ENCODE data around the gene LCTL. TPM values are rescaled to one million over a fixed set of nuclear protein-coding genes. Genes with fewer than 3 reads are reported as not detected.

The LCTL gene
- total RNA-seq, 1 experiment from 2014 or later: not detected

- H3K9me3 ChIP-seq (ENCODE audit: control insufficient read depth in 1 of 2, insufficient read depth in 1 of 2, low read depth in 1 of 2, low read length in 2 of 2): no peaks in the 10 kb centered on the region
- no peaks in the 10 kb centered on the region for H3K79me2 ChIP-seq (ENCODE audit: insufficient read depth, low read length)
- no peak overlapping the region for H3K27ac ChIP-seq (ENCODE audit: low read depth, low read length)
- ChIA-PET POLR2A (no interaction called here), RAD21 (ENCODE audit: low non-redundant PET in 1 of 2, low total read pairs in 2 of 2, uncharacterized antibody in 2 of 2, unreplicated experiment in 2 of 2) (no interaction called here), CTCF (no interaction called here)
- intact Hi-C loops (cut with micrococcal nuclease): no loop called here
- no peaks in the 10 kb centered on the region for H3K4me1 ChIP-seq (ENCODE audit: control insufficient read depth in 1 of 2, insufficient read depth in 2 of 2, low read length in 2 of 2)
- BruUV-seq (replicated peaks): no TSS peak
- H3K4me2 ChIP-seq (ENCODE audit: low read length): no peak overlapping the region
- no peaks in the 10 kb centered on the region for H3K27me3 ChIP-seq (ENCODE audit: insufficient read depth, low read length)
- H2AFZ ChIP-seq (ENCODE audit: low read depth, low read length, poor library complexity, severe bottlenecking): no peak overlapping the region
- TF ChIP-seq EGR1 (IDR thresholded peaks at IDR 0.05; ENCODE audit: low read depth) (no peak), CEBPB (IDR thresholded peaks at IDR 0.05; ENCODE audit: low read depth) (no peak), POLR2AphosphoS5 (IDR thresholded peaks at IDR 0.05; ENCODE audit: low read depth, low read length) (no peak), ATF3 (IDR thresholded peaks at IDR 0.05) (no peak), ZBTB33 (IDR thresholded peaks at IDR 0.05; ENCODE audit: extremely low read depth, insufficient replicate concordance, low read length) (no peak), ZNF274 (IDR thresholded peaks at IDR 0.05; ENCODE audit: low read depth, low read length) (no peak)
- no peak for ATAC-seq
- no peaks in the 10 kb centered on the region for H3K9me2 ChIP-seq (ENCODE audit: insufficient read depth)
- no peak overlapping the region for H3K9ac ChIP-seq (ENCODE audit: low read length)
- no peak overlapping the region for H3K4me3 ChIP-seq (replicated peaks in 1 of 2; ENCODE audit: low read depth in 1 of 2, low read length in 2 of 2)
- H4K20me1 ChIP-seq (ENCODE audit: insufficient read depth): no peaks in the 10 kb centered on the region
- DNase-seq (ENCODE audit: low read depth, low spot score): no peak
- H3K36me3 ChIP-seq (ENCODE audit: control insufficient read depth in 1 of 2, insufficient read depth in 2 of 2, low read length in 2 of 2): peaks cover 6 to 12% of the 10 kb centered on the region in 2 experiments; a peak in 3 of 4 replicates
Measured at GRCh38 chr15:66545255-66545654, 20.5 kb downstream of the LCTL start.

- Histone ChIP-seq H3K79me2 (ENCODE audit: insufficient read depth, low read length) (no peaks in the 10 kb centered on the region), H3K27me3 (ENCODE audit: insufficient read depth, low read length) (no peaks in the 10 kb centered on the region), H3K4me3 (replicated peaks in 1 of 2; ENCODE audit: low read depth in 1 of 2, low read length in 2 of 2) (no peak overlapping the region), H3K27ac (ENCODE audit: low read depth, low read length) (no peak overlapping the region), H4K20me1 (ENCODE audit: insufficient read depth) (no peaks in the 10 kb centered on the region), H3K9ac (ENCODE audit: low read length) (no peak overlapping the region), H3K9me3 (ENCODE audit: control insufficient read depth in 1 of 2, insufficient read depth in 1 of 2, low read depth in 1 of 2, low read length in 2 of 2) (no peaks in the 10 kb centered on the region), H3K4me2 (ENCODE audit: low read length) (no peak overlapping the region), H3K4me1 (ENCODE audit: control insufficient read depth in 1 of 2, insufficient read depth in 2 of 2, low read length in 2 of 2) (no peaks in the 10 kb centered on the region), H3K36me3 (ENCODE audit: control insufficient read depth in 1 of 2, insufficient read depth in 2 of 2, low read length in 2 of 2) (peaks cover 5 to 13% of the 10 kb centered on the region in 2 experiments; a peak in 3 of 4 replicates), H2AFZ (ENCODE audit: low read depth, low read length, poor library complexity, severe bottlenecking) (no peak overlapping the region), H3K9me2 (ENCODE audit: insufficient read depth) (no peaks in the 10 kb centered on the region)
- POLR2A ChIA-PET: no interaction called here
- BruUV-seq (replicated peaks): no TSS peak
- CTCF ChIA-PET: no interaction called here
- RAD21 ChIA-PET (ENCODE audit: low non-redundant PET in 1 of 2, low total read pairs in 2 of 2, uncharacterized antibody in 2 of 2, unreplicated experiment in 2 of 2): no interaction called here
- intact Hi-C loops (cut with micrococcal nuclease): no loop called here
- no peak for TF ChIP-seq ATF3 (IDR thresholded peaks at IDR 0.05)
- TF ChIP-seq YY1 (IDR thresholded peaks at IDR 0.05; ENCODE audit: extremely low read depth, insufficient replicate concordance, low read depth, low read length): no peak
- no peak for TF ChIP-seq POLR2A (IDR thresholded peaks at IDR 0.05; ENCODE audit: borderline replicate concordance, extremely low read depth, insufficient read depth, insufficient read length)
- DNase-seq (ENCODE audit: low read depth, low spot score): no peak
- ATAC-seq: no peak
Measured at GRCh38 chr15:66542896-66543295, 22.9 kb downstream of the LCTL start.
